ENCODE results near the gene UBTD1.

DNA sequence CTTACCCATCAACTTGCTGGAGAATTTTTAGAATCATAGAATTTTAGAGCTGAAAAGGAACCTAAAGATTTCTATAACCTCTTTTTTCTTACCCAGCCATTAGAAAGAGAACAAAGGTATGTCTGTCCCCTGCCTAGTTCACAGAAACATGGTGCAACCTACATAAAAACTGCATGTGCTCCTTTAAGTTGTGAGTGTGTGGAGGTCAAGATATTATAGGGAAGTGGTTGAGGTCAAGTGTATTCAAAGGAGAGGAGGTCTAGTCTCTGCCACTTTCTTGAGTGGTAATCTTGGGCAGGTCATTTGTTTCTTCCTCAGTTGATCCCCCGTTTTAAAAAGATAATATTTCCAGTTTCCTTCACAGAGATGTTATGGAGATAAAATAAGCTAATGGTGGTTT lies 6.4 kb downstream of the UBTD1 start:
- TF ChIP-seq, protein P1, sequence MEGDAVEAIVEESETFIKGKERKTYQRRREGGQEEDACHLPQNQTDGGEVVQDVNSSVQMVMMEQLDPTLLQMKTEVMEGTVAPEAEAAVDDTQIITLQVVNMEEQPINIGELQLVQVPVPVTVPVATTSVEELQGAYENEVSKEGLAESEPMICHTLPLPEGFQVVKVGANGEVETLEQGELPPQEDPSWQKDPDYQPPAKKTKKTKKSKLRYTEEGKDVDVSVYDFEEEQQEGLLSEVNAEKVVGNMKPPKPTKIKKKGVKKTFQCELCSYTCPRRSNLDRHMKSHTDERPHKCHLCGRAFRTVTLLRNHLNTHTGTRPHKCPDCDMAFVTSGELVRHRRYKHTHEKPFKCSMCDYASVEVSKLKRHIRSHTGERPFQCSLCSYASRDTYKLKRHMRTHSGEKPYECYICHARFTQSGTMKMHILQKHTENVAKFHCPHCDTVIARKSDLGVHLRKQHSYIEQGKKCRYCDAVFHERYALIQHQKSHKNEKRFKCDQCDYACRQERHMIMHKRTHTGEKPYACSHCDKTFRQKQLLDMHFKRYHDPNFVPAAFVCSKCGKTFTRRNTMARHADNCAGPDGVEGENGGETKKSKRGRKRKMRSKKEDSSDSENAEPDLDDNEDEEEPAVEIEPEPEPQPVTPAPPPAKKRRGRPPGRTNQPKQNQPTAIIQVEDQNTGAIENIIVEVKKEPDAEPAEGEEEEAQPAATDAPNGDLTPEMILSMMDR (IDR thresholded peaks at IDR 0.05 in 2 of 3, conservative IDR thresholded peaks at IDR 0.05 in 1 of 3; ENCODE audit: control insufficient read depth in 2 of 3, extremely low read depth in 1 of 3, insufficient read depth in 1 of 3, low read depth in 3 of 3, low read length in 3 of 3), result no peak
- TF ChIP-seq BHLHE40 (IDR thresholded peaks at IDR 0.05; ENCODE audit: borderline replicate concordance in 1 of 2, low read depth in 2 of 2, low read length in 1 of 2) (no peak), TAF1 (IDR thresholded peaks at IDR 0.05; ENCODE audit: borderline replicate concordance, low read depth, low read length) (no peak), RCOR1 (conservative IDR thresholded peaks at IDR 0.05; ENCODE audit: low read depth, low read length) (no peak), MTA3 (IDR thresholded peaks at IDR 0.05; ENCODE audit: borderline replicate concordance, low read length) (no peak), YY1 (IDR thresholded peaks at IDR 0.05; ENCODE audit: low read depth, low read length) (no peak), BACH1 (IDR thresholded peaks at IDR 0.05; ENCODE audit: borderline replicate concordance) (no peak), POLR2A (IDR thresholded peaks at IDR 0.05; ENCODE audit: low read depth, low read length) (no peak), RAD51 (IDR thresholded peaks at IDR 0.05) (no peak), REST (IDR thresholded peaks at IDR 0.05; ENCODE audit: low read depth, low read length) (no peak)
- TF ChIP-seq, protein P2, sequence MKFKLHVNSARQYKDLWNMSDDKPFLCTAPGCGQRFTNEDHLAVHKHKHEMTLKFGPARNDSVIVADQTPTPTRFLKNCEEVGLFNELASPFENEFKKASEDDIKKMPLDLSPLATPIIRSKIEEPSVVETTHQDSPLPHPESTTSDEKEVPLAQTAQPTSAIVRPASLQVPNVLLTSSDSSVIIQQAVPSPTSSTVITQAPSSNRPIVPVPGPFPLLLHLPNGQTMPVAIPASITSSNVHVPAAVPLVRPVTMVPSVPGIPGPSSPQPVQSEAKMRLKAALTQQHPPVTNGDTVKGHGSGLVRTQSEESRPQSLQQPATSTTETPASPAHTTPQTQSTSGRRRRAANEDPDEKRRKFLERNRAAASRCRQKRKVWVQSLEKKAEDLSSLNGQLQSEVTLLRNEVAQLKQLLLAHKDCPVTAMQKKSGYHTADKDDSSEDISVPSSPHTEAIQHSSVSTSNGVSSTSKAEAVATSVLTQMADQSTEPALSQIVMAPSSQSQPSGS (IDR thresholded peaks at IDR 0.05; ENCODE audit: low read length), result no peak

Measured in GM12878 (cell line).